Pancreas (tissue), 10 donors: Measurements from ENCODE around the gene MCC. TPM values are rescaled to one million over a fixed set of nuclear protein-coding genes. Genes with fewer than 3 reads are reported as not detected.

Source experiments
- ATAC-seq, 4 donors: fragments of 200-7000 bp; cut with Tn5 transposase; one replicate each; pipeline versions ENCODE4 v1.8.0 to v1.9.1; 2020; ENCODE audit warnings: mild to moderate bottlenecking in 4 of 4, moderate library complexity in 4 of 4
- DNase-seq, 6 donors: peaks; one replicate each; pipeline ENCODE4 v3.0.0-alpha.2; 2020
- FAIRE-seq: peaks from 2 replicates; lab custom pipeline; 2012; peaks lifted over from hg19 to GRCh38; lab: Jason Lieb, UNC
- H3K27ac ChIP-seq, 4 donors: fragments of 200-600 bp; sonication (generic); 1 replicate in 3 of 4; 2 replicates in 1 of 4; pipeline versions ENCODE4 v1.5.0 to v1.8.0; 2020
- H3K27me3 ChIP-seq, 4 donors: fragments of 200-600 bp; one replicate each; pipeline ENCODE4 v1.8.0; 2021
- H3K36me3 ChIP-seq, 3 donors: fragments of 200-600 bp; sonication (generic) in 1 of 3; one replicate each; pipeline versions ENCODE4 v1.5.0 to v1.8.0; 2020 to 2021
- H3K4me1 ChIP-seq, 3 donors: fragments of 200-600 bp; one replicate each; pipeline ENCODE4 v1.8.0; 2021
- H3K4me3 ChIP-seq, 4 donors: fragments of 200-600 bp; sonication (generic) in 2 of 4; one replicate each; pipeline versions ENCODE4 v1.5.0 to v1.8.0; 2020 to 2021
- H3K9me3 ChIP-seq, 4 donors: fragments of 200-600 bp; one replicate each; pipeline ENCODE4 v1.8.0; 2021
- CTCF ChIP-seq, 4 donors: fragments of 200-600 bp; sonication (generic) in 3 of 4; IDR thresholded peaks; one replicate each; pipeline versions ENCODE4 v1.5.0 to v1.8.0; 2021; ENCODE audit warnings: antibody characterized with exemption in 4 of 4
- WGBS, 2 donors: extraction: QIAGEN DNeasy Blood & Tissue Kit; methylation state at CpG; one replicate each; pipeline ENCODE4 v1.1.7; 2013; 5-methylcytosine and 5-hydroxymethylcytosine counted together
- intact Hi-C, 3 donors: fragments of 100-400 bp; cut with DNase I; formaldehyde crosslinking; loops; one replicate each; pipeline versions ENCODE4 v1.11.1 to v1.14.2; 2022
- polyA plus RNA-seq, 2 donors: library from polyadenylated mRNA; stranded (reverse); fragments of 200-250 nt; gene quantifications; one replicate each; pipeline ENCODE4 v1.2.3, GENCODE V29; 2013
- total RNA-seq, 6 donors: library from RNA; stranded (reverse); fragmentation: NEBNext Ultra II Directional in 4 of 6; extraction: Animal tissue kit (Norgen Biotek cat#: 25700) in 4 of 6; gene quantifications; one replicate each; pipeline versions ENCODE4 v1.2.1 to v1.2.4, GENCODE V29; 2021 to 2023
- donor health status: healthy with polysubstance abuse.
- donor health status: DM: no; HTN: no; CAD: no; lungs with moderate emphysema.
- donor health status: DM: no; HTN: no; CAD: no.
- donor health status: control.
- donor health status: control.
- donor health status: Bipolar disorder and iron deficiency.
- donor health status: DM: yes; HTN: yes; CAD: no.
- donor health status: DM: no; HTN: no; CAD: no.
- donor health status: DM: no; HTN: no; CAD: no.
- donor health status: DM: yes; HTN: yes; CAD: no.

The MCC gene
- total and polyA plus RNA-seq, 8 donors, result 1.3 to 8.3 (median 4.0) TPM

GRCh38 chr5:113057557-113057984 lies 430.7 kb downstream of the MCC start:
- TF ChIP-seq CTCF (IDR thresholded peaks at IDR 0.05), result no peak
- H3K36me3 ChIP-seq, result no peaks in the 10 kb centered on the region
- no peaks in the 10 kb centered on the region for H3K27me3 ChIP-seq
- ATAC-seq (no peak), DNase-seq (no peak), FAIRE-seq (no peak)
- no peak overlapping the region for H3K4me3 ChIP-seq
- WGBS, 2 donors, result 74 to 87% methylated on average over 14 of the region's 14 CpGs
- no peaks in the 10 kb centered on the region for H3K4me1 ChIP-seq
- intact Hi-C loops, result no loop called here
- no peak overlapping the region for H3K27ac ChIP-seq
- no peaks in the 10 kb centered on the region for H3K9me3 ChIP-seq

- H3K27ac ChIP-seq, result no peak overlapping the region
- FAIRE-seq (no peak), DNase-seq (no peak), ATAC-seq (peak in 1 of 4 donors; percentile 34)
- intact Hi-C loops, result no loop called here
- no peak overlapping the region for H3K4me3 ChIP-seq
- no peaks in the 10 kb centered on the region for H3K36me3 ChIP-seq
- TF ChIP-seq CTCF (IDR thresholded peaks at IDR 0.05), result no peak
- no peaks in the 10 kb centered on the region for H3K9me3 ChIP-seq
- WGBS, 2 donors, result 70 to 92% methylated on average over 5 of the region's 5 CpGs
- no peaks in the 10 kb centered on the region for H3K4me1 ChIP-seq
- no peaks in the 10 kb centered on the region for H3K27me3 ChIP-seq
Measured at GRCh38 chr5:113056988-113057387, 431.3 kb downstream of the MCC start.

- DNase-seq, result no peak
- no peak for TF ChIP-seq CTCF (IDR thresholded peaks at IDR 0.05)
Measured at GRCh38 chr5:113054899-113055298, 433.4 kb downstream of the MCC start.

GRCh38 chr5:113053511-113053995 lies 434.7 kb downstream of the MCC start:
- 74 to 81% methylated on average over 9 of the region's 9 CpGs for WGBS, 2 donors
- Histone ChIP-seq H3K27me3 (no peaks in the 10 kb centered on the region), H3K36me3 (no peaks in the 10 kb centered on the region), H3K9me3 (no peaks in the 10 kb centered on the region), H3K4me1 (no peaks in the 10 kb centered on the region), H3K27ac (no peak overlapping the region), H3K4me3 (no peak overlapping the region)
- no peak for FAIRE-seq
- TF ChIP-seq CTCF (IDR thresholded peaks at IDR 0.05), result no peak
- no peak for DNase-seq
- intact Hi-C loops, result no loop called here
- ATAC-seq, result peak in 1 of 4 donors; percentile 14

More at GRCh38 chr5:113054899-113055298, 433.4 kb downstream of the MCC start:
- Histone ChIP-seq H3K9me3 (no peaks in the 10 kb centered on the region), H3K27me3 (no peaks in the 10 kb centered on the region), H3K36me3 (no peaks in the 10 kb centered on the region), H3K27ac (no peak overlapping the region), H3K4me3 (no peak overlapping the region), H3K4me1 (no peaks in the 10 kb centered on the region)
- ATAC-seq (no peak), FAIRE-seq (no peak)
- 92% methylated on average over 11 of the region's 11 CpGs for WGBS, 2 donors
- intact Hi-C loops, result no loop called here

GRCh38 chr5:113052041-113052795 lies 436.0 kb downstream of the MCC start:
- no peak for TF ChIP-seq CTCF (IDR thresholded peaks at IDR 0.05)
- FAIRE-seq (no peak), ATAC-seq (no peak), DNase-seq (no peak)
- Histone ChIP-seq H3K27me3 (no peaks in the 10 kb centered on the region), H3K36me3 (no peaks in the 10 kb centered on the region), H3K9me3 (no peaks in the 10 kb centered on the region), H3K4me1 (no peaks in the 10 kb centered on the region), H3K4me3 (no peak overlapping the region), H3K27ac (no peak overlapping the region)
- 71 to 74% methylated on average over 10 of the region's 10 CpGs for WGBS, 2 donors
- intact Hi-C loops, result no loop called here
